ENCODE data around the gene SLC13A3.

Gene SLC13A3

DNA sequence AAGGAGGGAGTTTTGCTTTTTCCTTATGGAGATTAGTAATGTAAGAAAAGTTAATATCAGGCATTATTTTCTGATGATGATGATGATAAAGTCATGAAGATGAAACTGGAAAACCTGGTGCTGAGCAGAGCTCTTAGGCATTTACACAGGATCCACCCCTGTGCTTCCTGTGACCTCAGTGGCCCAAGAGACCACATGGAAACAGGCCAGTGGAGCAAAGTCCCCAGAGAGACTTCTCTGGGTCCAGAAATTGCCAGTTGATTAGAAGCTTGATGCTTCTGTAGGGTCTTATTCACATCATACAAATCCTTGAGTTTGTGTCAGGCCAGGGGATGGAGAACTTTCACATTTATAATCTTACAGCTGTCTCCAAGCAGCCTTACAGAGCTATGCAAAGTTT, 46.1 kb downstream of the SLC13A3 start:
- DNase-seq (ENCODE audit: low read depth) = no peak

DNA sequence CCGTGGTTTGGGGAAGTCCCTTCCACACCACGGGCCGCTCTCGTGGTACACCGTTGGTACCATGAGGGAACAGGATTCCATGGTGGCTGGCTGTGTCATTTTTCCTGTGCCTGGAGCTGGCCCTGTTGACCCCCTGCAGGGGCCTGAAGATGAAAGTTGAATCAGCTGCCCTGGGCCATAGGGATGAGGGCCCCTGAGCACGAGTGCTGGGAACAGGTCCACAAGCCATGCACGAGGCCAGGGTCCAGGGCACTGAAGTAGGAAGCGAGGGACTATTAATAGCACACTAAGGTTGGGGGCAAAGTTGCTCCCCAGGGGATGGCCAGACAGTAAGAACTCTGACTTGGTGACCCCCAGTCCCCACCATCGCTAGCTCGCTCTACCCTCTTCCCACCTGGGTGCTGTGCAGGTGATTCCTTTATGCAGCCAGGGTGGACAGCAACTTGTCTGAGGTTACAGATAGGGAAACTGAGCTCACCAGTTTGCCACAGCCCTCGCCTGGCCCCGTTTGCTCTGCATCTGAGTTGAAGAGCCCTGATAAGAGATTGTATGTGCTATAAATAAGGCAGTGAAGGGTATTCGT, 46.6 kb downstream of the SLC13A3 start:
- no peak for DNase-seq (ENCODE audit: low read depth)

DNA sequence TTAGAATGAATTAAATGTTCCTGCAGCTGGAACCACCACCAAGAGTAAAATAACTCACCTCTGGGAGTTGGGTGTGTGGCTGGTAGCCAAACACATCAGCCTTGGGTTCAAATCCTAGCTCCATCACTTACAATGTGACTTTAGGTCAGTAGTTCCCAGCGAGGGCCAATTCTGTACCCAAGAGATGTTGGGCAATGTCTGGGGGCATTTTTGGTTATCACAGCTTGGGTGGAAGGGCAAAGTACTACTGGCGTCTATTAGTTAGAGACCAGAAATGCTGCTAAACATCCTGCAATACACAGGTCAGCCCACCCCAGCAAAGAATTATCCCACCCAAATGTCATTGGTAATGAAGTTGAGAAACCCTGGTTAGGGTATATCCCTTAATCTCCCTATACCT, 48.8 kb downstream of the SLC13A3 start:
- no peak for DNase-seq (ENCODE audit: low read depth)

DNA sequence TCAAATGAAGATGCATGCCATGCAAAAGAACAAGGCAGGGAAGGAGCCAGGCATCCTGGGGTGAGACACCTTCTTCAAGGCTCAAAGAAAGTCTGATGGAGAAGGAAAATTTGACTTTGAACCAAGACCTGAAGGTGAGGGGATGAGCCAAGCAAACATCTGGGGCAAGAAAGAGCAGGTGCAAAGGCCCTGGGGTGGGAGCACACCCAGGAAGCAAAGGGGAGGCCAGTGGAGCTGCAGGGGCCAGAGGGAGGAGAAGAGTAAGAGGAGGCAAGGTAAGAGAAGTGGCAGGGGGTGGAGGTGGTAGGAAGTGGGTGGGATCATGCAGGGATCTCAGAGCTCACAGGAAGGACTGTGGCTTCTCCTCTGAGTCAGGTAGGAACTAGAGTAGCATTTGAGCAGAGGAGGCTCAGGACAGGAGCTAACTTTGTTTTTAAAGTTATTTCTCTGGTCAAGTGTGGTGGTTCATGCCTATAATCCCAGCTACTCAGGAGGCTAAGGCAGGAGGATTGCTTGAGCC, 49.6 kb downstream of the SLC13A3 start:
- no peak for DNase-seq (ENCODE audit: low read depth)

DNA sequence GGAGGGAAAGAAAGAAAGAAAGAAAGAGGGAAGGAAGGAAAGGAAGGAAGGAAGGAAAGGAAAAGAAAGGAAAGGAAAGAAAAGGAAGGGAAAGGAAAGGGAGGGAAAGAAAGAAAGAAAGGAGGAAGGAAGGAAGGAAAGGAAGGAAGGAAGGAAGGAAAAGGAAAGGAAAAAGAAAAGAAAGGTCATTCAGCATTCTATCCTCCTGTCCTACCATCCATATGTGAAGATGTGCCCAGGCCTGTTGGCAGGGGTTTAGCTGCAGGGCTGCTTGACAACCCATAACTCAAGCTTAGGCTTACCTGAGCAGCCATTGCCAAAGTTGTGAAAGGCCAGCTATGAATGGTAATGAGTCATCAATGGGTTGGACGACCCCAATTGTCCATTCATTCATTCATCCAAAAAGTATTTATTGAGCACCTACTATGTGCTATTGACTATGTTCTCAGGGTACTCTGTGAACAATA, 50.9 kb downstream of the SLC13A3 start:
- DNase-seq (ENCODE audit: low read depth) = no peak

DNA sequence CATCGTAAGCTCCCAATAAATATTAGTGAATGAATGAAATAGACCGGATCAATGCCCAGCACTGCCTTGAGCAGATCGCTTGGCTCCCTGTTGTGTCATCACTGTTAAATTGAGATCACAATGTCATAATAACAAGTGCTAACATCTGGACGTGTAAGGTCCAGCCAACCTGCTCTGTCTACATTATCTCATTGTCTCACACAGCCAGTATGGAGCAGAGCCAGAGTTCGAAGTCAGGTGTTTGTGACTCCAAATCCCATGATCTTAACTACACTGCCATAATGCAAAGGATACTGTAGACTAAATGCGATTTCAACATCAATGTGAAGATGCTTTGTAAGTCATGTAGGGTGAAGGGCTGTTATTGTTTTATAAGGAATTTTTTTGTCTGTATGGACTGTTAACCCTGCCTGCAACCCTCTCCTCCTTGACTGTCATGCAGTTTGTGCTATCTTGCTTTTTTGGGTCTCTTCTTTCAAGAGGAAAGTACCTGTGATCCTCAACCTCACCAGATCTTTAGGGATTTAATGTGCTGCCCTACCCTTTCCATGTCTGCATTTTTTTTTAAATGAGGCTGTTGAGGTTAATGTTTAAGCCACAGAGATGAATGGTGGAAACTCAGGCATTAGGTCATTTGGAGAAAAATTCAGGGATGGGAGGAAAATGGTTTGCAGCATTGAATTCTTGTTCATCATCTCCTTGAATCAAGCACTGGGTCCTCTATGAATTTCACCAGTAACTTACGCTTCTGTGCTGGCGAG, 51.9 kb downstream of the SLC13A3 start:
- no peak for DNase-seq (ENCODE audit: low read depth)

DNA sequence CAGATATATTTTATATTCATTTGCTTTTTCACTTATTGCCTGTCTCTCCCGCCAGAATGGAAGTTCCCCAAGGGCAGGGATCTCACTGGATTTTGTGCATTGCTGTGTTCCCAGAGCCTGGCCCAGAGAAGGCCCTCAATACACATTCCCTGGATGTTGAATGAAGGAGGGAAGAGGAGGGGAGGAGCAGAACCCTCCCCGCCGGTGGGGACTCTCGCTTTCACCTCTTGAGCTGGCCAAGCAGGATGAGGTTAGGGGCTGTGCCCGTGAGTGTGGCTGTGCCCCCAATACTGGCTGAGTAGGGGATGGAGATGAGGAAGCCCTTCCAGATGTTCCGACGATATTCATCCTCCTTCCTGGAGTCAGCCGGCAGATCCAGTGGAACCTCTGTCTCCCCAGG, 55.3 kb downstream of the SLC13A3 start:
- no peak for DNase-seq (ENCODE audit: low read depth)

DNA sequence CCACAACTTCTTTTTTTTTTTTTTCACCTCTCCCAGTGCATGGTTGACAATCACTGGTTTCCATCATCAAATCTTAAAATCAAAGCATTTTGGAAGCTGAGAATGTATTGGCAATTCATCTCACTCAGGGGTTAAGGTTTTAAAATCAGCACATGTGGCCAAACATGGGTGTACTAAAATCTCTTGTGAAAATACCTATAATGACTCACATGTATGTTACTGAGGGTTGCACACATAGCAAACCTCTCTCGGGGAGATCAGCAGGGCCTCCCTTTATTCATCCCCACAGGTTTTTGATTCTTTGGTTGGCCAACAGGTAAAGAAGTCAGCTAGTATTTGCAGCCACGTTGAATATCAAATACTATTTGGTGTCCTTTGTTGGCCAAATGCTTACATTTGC, 56.5 kb downstream of the SLC13A3 start:
- no peak for DNase-seq (ENCODE audit: low read depth)

DNA sequence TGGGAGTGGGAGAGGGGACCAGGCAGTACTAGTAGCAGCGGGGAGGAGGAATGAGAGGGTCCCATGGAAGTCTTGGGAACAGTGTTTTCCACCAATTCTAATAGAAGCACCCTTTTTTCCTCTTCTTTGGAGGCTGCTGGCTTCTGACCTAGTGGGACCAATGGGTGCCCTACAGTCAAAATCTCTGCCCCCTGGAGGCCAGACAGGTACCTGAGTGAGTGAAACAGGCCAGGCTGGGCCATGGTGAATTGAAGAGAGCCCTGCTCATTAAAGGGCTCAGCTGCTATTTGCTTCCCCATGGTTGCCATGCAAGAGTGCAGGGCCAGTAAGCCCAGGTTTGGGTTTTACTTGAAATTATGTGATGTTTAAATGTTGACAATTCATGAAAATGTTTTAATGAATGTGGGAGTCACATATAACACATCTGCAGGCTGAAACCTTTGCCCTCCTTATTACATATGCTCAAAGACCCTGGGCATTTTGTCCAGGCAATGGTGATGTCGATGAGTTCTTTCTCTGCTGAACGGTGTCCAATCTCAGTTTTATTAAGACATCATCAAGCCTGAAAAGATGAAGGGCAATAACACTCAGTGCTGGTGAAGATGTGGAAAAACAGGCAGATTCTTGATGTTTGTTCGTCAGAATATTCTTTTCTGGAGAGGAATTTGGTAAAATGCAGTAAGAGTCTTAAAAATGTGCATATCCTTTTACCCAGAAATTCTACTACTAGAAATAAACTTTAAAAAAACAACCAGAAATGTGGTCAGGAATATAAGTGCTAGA, 58.5 kb downstream of the SLC13A3 start:
- DNase-seq (ENCODE audit: low read depth) = no peak

DNA sequence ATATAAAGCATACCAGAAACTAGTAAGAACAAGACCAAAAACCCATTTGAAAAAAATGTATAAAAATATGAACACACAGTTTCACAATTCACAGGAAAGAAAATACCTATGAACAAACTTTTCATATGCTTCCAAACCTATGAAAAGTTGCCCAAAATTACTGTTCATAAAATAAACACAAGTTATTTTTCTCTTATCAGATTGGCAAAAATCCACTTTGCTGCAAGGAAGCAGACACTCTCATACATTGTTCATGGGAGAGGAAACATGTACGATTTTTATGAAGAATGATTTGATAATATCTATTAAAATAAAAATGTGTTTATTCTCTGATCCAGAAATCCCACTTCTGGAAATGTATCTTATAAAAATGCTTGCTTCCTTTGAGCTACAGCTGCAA, 60.8 kb downstream of the SLC13A3 start:
- DNase-seq (ENCODE audit: low read depth) = no peak

DNA sequence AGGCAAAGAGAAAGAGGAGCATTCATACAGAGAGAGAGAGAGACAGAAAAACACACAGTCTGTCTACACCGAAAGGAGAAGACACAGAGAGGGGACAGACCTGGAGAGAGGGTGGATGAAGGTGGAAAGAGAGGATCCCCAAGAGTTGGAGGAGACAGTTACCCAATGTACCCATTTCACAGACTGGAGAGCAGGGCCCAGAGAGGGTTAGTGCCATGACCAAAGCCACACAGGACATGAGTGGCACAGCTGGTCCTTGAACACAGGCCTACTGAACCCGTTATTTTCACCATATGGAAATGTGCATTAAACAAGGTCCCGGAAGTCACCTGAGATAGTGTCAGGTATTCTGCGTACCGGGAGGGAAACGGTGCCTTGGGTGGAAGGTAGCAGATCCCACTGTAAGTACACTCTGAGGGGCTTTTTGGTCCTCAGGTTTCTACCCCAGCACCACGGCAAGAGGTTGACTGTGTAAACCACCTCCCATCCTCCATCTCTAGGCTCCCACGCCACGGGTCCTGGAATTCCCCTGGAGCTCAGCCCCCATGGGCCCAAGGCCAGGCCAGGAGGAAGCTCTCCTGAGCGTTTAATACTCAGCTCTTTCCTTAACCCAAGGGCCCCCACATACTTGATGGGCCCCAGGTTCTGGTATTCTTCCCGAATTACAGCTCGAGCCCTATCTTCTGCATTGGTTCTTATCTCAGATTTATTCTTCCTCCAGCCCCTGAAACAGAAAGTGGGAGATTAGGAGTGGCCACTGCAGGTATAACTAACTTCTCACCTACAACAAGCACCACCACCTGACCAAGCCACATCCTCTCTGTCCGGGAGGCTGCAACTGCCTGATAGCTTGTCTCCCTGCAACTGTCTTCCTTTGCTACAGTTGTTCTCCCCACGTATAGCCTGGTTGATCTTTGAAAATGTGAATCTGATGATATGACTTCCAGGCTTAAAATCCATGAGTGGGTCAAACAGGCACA, 62.4 kb downstream of the SLC13A3 start:
- DNase-seq (ENCODE audit: low read depth) = no peak

DNA sequence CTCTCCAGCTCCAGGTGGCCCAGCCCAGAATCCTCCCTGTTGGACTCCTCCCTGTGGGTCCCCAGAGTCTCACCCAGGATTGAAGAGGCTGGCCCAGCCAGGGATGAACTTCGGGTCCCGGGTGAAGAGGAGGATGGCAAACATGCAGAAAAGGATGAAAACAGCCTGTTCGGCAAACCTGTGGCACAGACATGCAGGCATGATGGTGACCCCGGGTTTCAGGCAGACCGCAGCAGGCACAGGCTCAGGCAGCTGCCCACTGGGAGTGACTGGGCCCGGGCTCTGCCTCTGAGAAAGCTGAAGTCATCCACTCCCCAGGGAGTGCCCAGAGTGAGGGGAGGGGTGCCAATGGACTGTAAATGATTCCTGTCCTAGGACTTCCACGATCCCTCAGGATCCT, 63.3 kb downstream of the SLC13A3 start:
- DNase-seq (ENCODE audit: low read depth) = no peak

DNA sequence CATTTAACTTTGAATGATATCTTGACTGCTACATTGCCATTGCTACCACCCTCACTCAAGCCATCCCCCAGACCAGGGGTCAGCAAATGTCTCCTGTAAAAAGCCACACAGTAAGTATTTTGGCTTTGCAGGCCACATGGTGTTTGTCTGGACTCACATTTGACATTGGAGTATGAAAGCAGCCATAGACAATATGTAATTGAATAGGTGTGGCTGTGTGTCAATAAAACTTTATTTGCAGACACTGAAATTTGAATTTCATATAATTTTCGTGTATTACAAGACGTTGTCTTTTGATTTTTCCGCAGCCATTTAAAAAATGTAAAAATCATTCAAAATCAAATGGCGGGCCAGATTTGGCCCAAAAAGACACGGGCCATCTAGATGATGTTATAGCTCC, 64.5 kb downstream of the SLC13A3 start:
- no peak for DNase-seq (ENCODE audit: low read depth)

DNA sequence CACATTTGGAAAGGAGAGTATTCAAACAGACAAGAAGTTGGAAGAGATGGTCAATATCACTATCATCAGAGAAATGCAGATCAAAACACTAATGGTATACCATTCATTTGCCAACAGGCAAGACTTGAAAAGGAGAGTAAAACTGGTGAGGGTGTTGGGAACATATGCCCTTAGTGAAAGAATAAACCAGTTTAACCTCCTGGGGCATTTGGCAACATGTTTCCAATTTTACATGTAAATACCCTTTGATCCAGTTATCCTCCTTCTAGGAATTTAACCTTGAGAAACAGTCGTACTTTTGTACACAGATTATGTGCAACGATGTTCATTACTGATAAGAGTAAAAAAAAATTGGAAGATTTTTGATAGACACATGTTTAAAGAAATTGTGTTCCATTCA, 66.8 kb downstream of the SLC13A3 start:
- no peak for DNase-seq (ENCODE audit: low read depth)

DNA sequence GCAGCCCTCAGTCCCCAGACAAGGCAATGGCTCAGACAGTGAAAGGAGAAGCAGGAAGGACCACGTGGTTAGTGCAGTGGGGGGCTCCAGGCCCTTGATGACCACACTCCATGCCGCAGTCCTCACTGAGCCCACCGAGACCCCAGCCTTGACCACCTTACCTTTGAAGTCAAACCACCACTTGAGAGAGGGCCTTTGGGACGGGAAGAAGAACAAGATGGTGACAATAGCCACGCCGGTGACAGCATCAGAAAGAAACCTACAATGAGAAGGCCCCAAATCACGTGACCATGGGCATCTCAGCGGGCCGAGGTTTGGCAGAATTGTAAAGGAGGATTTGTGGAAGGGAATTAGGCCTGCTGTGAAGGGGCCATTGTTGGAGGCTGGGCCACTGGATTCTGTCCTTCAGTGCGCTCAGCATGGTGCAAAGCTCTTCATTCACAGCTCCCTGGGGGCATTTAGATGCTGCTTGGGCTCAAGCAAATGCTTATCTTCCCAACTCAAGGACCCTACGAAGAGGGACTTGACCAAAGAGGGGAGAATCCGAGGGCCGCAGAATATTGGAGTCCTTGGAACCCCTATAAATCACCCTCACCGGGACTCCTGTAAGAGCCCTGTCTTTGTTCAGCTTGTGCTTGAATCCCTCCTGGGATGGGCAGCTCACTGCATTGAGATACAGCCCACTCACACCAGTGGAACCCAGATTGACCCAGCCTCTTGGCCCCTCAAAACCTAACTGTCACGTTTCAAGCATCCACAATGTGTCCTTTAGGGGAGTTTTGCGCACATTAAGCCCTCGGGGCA, 67.6 kb downstream of the SLC13A3 start:
- DNase-seq (ENCODE audit: low read depth) = no peak

DNA sequence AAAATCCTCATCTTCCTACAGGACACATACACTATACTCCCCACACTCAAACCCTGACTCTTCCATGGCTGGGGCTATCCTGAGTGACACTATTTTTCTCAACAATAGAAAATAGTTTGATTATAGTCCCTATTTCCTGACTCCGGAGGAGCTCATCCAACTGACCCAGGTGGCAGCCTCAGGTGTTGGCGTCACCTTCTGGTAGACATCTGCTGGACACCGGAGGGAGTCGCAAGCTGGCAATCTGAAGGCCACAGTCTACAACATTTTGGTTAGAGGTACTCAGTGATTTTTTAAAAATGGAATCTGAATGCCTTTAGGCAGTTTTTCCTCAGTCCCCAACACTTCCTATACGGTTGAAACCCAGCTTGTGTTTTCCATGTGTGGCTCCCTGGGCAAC, 68.6 kb downstream of the SLC13A3 start:
- no peak for DNase-seq (ENCODE audit: low read depth)

DNA sequence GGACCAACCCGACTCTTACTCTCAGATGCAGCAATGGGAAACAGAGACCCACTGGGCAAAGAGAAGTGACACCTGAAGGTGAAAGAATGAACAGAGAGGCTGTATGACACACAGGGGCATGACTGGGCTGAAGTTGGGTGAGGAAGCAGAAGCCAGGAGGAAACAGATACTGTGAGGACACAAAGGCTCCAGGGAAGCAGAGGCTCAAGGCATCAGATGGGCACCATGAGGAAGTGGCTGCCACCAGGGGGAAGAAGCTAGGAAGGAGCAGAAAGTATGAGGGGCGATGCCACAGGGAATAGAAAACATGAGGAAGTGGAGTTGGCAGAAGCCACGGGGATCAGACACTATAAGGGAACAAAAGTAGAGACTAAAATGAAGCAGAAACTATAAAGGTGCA, 69.9 kb downstream of the SLC13A3 start:
- DNase-seq (ENCODE audit: low read depth) = no peak

DNA sequence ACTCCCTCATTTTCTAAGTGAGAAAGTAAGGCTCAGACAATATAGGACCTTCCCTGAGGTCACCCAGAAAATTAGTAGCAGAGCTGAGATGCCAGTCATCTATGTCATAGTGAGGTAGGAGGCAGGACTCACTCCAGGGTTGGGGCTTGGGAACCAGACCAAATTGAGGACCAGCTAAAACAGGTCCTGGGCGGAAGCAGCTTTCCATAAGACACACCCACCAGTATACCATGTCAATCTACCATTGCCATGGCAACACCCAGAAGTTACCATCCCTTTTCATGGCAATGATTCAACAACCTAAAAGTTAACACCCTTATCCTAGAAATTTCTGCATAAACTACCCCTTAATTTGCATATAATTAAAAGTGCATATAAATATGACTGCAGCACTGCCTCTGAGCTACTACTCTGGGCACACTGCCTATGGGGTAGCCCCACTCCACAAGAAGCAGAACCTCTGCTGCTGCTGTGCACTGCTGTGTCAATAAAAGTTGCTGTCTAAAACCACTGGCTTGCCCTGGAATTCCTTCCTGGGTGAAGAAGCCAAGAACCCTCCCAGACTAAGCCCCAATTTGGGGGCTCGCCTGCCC, 70.5 kb downstream of the SLC13A3 start:
- no peak for DNase-seq (ENCODE audit: low read depth)

DNA sequence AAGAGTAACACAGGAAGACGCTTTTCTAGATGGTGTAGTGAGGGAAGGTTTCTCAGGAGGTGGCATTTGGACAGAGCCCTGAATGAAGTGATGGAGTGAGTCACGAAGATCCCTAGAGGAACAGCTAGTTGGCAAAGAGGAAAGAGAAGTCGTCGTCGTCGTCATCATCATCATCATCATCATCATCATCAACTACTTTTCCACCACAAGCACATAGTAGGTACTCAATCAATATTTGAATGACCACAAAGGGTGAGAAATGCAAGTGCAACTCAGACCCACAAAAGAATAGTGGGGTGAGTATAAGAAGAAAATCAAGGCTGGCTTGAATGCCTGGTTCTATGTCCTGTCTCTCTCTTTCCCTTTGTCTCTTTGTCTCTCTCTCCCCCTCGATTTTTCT, 72.5 kb downstream of the SLC13A3 start:
- no peak for DNase-seq (ENCODE audit: low read depth)

DNA sequence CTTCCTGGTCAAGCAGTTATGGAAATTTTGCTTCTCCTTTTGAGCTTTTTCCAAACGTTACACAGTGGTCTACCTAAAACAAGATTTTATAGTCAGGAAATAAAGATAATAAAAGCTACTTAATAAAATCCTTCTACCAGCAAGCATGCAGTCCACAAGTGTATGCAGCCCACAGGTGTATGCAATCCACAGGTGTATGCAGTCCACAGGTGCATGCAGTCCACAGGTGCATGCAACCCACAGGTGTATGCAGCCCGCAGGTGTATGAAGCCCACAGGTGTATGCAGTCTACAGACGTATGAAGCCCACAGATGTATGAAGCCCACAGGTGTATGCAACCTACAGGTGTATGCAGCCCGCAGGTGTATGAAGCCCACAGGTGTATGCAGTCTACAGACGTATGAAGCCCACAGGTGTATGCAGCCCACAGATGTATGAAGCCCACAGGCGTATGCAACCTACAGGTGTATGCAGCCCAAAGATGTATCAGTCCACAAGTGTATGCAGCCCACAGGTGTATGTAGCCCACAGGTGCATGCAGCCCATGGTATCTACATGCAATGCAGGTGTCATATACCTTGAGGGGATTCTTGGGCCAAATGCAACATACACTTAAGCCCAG, 74.4 kb downstream of the SLC13A3 start:
- no peak for DNase-seq (ENCODE audit: low read depth)

All from stimulated activated CD8-positive, alpha-beta memory T cell treated with anti-CD3 and anti-CD28 coated beads, Interleukin-7, amount 100 ng/mL, for 24 hours (primary cell).